Thoracic aorta (tissue), 2 donors: ENCODE results near the gene DOK5. TPM values are rescaled to one million over a fixed set of nuclear protein-coding genes. Genes with fewer than 3 reads are reported as not detected.
"Not testable (repeated sequence)": the region's sequence is repeated elsewhere in the genome, so short reads cannot be mapped to it uniquely, and the experiment has no call there.

Experiments
- ATAC-seq: fragments of 150-250 bp; one replicate; pipeline ENCODE4 v1.8.0; 2017; ENCODE audit warnings: low read depth; ENCODE audit not compliant: insufficient number of reproducible peaks, low FRiP score
- DNase-seq: peaks from one replicate; pipeline ENCODE4 v3.0.0-alpha.2; 2020; ENCODE audit warnings: low spot score
- H3K27ac ChIP-seq, 2 donors: fragments of 200-600 bp; sonication (generic); 1 replicate in 1 of 2; 2 replicates in 1 of 2; pipeline ENCODE4 v1.5.1; 2016; ENCODE audit warnings: mild to moderate bottlenecking in 2 of 2, moderate library complexity in 2 of 2
- H3K27me3 ChIP-seq: fragments of 200-600 bp; sonication (generic); replicated peaks from 2 replicates; pipeline ENCODE4 v1.6.0; 2016; ENCODE audit warnings: mild to moderate bottlenecking; ENCODE audit not compliant: insufficient read depth
- H3K36me3 ChIP-seq: fragments of 200-600 bp; sonication (generic); one replicate; pipeline ENCODE4 v1.5.1; 2016
- H3K4me1 ChIP-seq, 2 donors: fragments of 200-600 bp; sonication (generic); 1 replicate in 1 of 2; 2 replicates in 1 of 2; pipeline versions ENCODE4 v1.5.1 to v1.6.0; 2016; ENCODE audit warnings: low read depth in 2 of 2, mild to moderate bottlenecking in 1 of 2; ENCODE audit not compliant: control insufficient read depth in 1 of 2
- H3K4me3 ChIP-seq: fragments of 200-600 bp; sonication (generic); 2 replicates; pipeline ENCODE4 v1.5.1; 2016; ENCODE audit warnings: mild to moderate bottlenecking
- H3K9me3 ChIP-seq: fragments of 200-600 bp; sonication (generic); 2 replicates; pipeline ENCODE4 v1.5.1; 2016
- total RNA-seq, 2 donors: library from RNA; depleted of rRNA; stranded (reverse); fragments of >200 nt; gene quantifications; one replicate each; pipeline versions ENCODE4 v1.1.0 to v1.2.3, GENCODE V29; 2016
- TF ChIP-seq, protein P1 (sequence below): fragments of 200-600 bp; sonication (generic); IDR thresholded peaks from one replicate; pipeline ENCODE4 v1.5.1; 2019; ENCODE audit warnings: antibody characterized with exemption

DOK5 gene
- total RNA-seq, 2 donors from 2014 or later: 8.3 to 21.7 TPM

DNA sequence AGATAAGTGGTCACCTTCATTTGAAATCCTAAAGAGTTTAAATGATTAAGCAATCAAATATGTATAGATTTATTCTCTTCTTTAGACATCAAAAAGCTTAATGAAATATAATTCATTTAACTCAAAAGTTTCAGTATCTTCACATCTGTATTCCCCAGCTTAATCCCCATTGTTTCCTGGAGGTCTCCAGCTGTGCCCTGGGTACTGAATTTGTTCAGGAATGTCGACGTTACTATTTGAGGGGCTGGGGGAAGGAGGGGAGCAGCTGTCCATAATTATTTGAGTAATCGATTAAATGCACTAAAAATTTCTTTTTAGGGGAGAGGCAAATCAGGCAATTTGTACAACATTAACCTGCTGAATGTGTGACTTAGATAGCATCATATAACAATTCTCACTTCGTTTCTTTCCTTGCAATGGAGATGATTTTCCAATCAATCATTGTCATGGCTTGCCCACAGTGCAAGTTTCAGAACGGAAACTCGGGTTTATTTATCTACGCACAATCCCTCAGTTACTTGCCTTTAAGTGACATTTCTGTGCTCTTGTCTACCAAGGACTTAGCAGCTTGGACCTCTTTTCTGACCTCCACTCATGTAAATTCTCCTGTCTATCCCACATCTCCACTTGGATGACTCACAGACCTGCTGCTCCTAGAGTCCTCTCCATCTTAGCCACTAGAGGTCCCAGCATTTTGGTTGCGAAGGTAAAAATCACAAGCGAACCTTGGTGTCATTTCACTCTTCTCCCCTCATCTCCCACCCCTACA lies 3.9 kb downstream of the DOK5 start:
- TF ChIP-seq, protein P1, sequence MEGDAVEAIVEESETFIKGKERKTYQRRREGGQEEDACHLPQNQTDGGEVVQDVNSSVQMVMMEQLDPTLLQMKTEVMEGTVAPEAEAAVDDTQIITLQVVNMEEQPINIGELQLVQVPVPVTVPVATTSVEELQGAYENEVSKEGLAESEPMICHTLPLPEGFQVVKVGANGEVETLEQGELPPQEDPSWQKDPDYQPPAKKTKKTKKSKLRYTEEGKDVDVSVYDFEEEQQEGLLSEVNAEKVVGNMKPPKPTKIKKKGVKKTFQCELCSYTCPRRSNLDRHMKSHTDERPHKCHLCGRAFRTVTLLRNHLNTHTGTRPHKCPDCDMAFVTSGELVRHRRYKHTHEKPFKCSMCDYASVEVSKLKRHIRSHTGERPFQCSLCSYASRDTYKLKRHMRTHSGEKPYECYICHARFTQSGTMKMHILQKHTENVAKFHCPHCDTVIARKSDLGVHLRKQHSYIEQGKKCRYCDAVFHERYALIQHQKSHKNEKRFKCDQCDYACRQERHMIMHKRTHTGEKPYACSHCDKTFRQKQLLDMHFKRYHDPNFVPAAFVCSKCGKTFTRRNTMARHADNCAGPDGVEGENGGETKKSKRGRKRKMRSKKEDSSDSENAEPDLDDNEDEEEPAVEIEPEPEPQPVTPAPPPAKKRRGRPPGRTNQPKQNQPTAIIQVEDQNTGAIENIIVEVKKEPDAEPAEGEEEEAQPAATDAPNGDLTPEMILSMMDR: no peak
- Histone ChIP-seq H3K9me3 (no peaks in the 10 kb centered on the region), H3K27ac (no peak overlapping the region), H3K36me3 (no peaks in the 10 kb centered on the region), H3K4me1 (peaks cover 3 to 18% of the 10 kb centered on the region in 2 donors), H3K27me3 (no peaks in the 10 kb centered on the region), H3K4me3 (no peak overlapping the region)
- DNase-seq (no peak), ATAC-seq (no peak)

DNA sequence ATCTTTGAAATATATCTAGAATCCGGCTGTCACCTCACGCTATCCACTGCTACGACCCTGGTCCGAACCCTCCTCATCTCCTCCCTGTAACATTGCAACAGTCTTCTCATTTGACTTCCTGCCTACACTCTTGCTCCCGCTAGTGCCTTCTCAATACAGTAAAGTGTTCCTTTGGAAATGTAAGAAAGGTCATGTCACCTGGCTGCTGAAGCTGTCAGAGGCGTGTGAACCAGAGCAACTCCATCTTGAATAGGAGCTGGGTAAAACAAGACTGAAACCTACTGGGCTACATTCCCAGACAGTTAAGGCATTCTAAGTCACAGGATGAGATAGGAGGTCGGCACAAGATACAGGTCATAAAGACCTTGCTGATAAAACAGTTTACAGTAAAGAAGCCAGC lies 4.5 kb downstream of the DOK5 start:
- H3K4me3 ChIP-seq, H3K36me3 ChIP-seq, H3K9me3 ChIP-seq, H3K27ac ChIP-seq, DNase-seq, ATAC-seq, H3K27me3 ChIP-seq: not testable (repeated sequence)
- peaks cover 3 to 15% of the 10 kb centered on the region in 2 donors for H3K4me1 ChIP-seq

DNA sequence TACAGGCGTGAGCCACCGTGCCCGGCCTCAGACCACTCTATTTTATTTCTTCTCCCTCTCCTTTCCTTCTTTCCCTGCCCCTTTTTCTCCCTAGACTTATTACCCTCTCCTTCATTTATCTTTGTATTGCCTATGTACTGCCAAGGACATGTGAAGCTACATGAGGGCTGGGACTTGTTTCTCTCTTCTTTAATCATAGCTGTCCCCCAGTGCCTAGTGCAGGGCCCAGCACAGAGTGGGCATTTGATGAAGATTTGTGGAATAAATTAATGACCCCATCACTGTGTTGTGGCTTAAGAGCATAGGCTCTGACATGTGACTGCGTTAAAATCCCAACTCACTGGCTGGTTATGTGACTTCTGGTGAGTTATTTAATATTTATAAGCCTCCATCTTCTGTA lies 6.0 kb downstream of the DOK5 start:
- H3K9me3 ChIP-seq: no peaks in the 10 kb centered on the region
- H3K36me3 ChIP-seq: no peaks in the 10 kb centered on the region
- peaks cover 3 to 15% of the 10 kb centered on the region in 2 donors for H3K4me1 ChIP-seq
- no peak for DNase-seq
- TF ChIP-seq, protein P1: no peak
- no peak for ATAC-seq
- no peak overlapping the region for H3K4me3 ChIP-seq
- no peaks in the 10 kb centered on the region for H3K27me3 ChIP-seq
- no peak overlapping the region for H3K27ac ChIP-seq

DNA sequence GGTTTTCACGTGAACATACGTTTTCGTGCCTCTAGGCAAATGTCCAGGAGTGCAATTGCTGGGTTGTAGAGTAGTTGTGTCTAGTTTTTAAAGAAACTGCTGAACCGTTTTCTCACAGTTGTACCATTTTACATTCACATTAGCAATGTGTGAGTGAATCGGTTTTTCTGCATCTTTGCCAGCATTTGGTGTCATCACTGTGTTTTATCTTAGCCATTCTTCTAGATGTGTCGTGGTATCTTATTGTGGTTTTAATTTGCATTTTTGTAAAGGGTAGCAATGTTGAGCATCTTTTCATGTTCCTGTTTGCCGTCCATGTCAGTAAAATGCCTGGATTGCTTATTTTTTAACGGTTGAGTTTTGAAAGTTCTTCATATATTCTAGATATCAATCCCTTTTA lies 10.2 kb downstream of the DOK5 start:
- Histone ChIP-seq H3K4me3 (no peak overlapping the region), H3K27ac (no peak overlapping the region), H3K4me1 (no peaks in the 10 kb centered on the region), H3K27me3 (no peaks in the 10 kb centered on the region), H3K9me3 (no peaks in the 10 kb centered on the region), H3K36me3 (no peaks in the 10 kb centered on the region)
- no peak for ATAC-seq
- TF ChIP-seq, protein P1: no peak
- DNase-seq: no peak

DNA sequence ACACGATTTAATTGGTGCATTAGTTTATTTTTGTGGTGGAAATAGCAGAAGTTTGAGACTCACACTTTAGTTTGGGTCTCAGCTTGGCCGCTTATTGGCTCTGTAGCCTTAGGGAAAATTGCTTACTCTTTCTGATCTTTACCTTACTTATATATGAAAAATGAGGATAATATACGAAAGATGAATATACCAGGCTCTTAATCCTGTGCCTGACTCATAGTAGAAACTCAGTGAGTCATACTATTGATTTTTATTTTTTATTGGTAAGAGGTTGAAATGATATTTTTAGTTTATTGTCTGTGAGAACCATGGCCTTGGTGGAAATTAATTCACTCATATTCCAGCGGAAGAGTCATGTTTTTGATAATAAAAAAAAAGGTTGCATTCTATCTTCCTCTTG lies 11.2 kb downstream of the DOK5 start:
- no peak overlapping the region for H3K27ac ChIP-seq
- H3K36me3 ChIP-seq: no peaks in the 10 kb centered on the region
- no peaks in the 10 kb centered on the region for H3K9me3 ChIP-seq
- H3K27me3 ChIP-seq: no peaks in the 10 kb centered on the region
- TF ChIP-seq, protein P1: no peak
- no peak overlapping the region for H3K4me3 ChIP-seq
- ATAC-seq: no peak
- peaks cover 0 to 6% of the 10 kb centered on the region in 2 donors for H3K4me1 ChIP-seq
- DNase-seq: no peak

DNA sequence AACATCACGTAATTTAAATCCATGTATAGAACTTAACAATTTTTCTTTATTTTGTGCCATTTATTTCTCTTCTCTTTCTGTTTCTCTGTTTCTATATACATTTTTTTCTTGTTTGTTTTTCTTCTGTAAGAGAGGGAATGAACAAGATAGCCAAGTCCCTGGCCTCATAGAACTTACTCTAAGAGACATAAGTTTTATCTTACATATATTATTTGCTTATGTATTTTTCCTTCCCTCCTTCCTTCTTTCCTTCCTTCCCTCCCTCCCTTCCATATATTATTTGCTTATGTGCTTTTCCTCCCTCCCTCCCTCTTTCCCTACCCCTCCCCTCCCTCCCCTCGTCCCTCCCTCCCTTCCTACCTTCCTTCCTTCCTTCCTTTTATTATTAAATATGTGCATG lies 13.0 kb downstream of the DOK5 start:
- no peak overlapping the region for H3K27ac ChIP-seq
- DNase-seq: no peak
- no peaks in the 10 kb centered on the region for H3K27me3 ChIP-seq
- no peaks in the 10 kb centered on the region for H3K36me3 ChIP-seq
- no peak overlapping the region for H3K4me3 ChIP-seq
- TF ChIP-seq, protein P1: no peak
- peaks cover 0 to 6% of the 10 kb centered on the region in 2 donors for H3K4me1 ChIP-seq
- ATAC-seq: no peak
- no peaks in the 10 kb centered on the region for H3K9me3 ChIP-seq
